HG03342 (cell line): ENCODE data around the gene MARCKS.
"Not testable (repeated sequence)": the region's sequence is repeated elsewhere in the genome, so short reads cannot be mapped to it uniquely, and the experiment has no call there.

Source experiments
- ATAC-seq: cut with Tn5 transposase; IDR thresholded peaks from one replicate; pipeline ENCODE4 v1.9.1; 2021; ENCODE audit warnings: mild to moderate bottlenecking, moderate library complexity; ENCODE audit not compliant: unreplicated experiment

The MARCKS gene

DNA sequence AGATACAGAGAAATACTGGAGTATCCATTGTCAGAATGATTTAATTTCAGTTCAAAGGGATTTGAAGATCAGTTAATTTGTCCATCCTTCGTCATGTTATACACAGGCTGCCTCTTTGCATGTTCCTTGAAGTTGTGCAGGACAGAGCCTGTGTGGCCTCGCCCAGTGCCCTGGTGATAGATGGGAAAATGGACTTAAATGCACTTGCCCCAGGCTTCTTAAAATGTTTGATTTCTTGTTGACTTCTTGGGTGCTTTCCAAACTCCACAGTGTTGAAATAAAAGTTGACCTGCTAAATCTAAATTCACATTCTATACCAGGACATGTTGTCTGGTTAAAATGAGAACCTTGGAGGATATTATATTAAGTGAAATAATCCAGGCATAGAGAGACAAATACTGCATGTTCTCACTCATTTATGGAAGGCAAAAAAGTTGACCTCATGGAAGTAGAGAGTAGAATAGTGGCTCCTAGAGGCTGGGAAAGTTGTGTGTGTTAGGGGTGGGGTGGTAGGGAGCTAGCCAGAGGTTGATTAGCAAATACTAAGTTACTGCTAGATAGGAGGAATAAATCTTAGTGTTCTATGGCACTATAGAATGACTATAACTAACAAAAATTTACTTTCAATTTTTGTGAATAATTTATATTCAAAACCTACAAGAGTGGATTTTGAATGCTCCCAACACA is 25.3 kb downstream of the MARCKS start:
- no peak for ATAC-seq

DNA sequence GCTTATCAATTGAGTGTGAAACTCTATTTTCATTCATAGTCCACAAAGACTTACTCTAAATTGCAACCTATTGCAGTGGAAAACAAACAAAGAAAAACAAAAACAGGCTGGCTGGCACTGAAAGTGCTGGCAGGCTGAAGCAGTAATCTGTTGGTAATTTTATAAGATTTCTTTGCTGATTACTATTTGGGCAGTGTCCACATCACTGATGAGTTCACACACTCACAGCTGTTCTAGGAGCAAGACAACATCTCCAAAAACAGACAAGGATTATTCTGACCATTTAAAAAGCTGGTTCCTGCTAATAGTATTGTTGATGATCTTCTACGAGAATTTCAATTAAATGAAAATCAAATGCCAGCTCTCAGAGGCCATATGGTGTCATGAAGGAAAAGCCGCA is 26.9 kb downstream of the MARCKS start:
- ATAC-seq = no peak

DNA sequence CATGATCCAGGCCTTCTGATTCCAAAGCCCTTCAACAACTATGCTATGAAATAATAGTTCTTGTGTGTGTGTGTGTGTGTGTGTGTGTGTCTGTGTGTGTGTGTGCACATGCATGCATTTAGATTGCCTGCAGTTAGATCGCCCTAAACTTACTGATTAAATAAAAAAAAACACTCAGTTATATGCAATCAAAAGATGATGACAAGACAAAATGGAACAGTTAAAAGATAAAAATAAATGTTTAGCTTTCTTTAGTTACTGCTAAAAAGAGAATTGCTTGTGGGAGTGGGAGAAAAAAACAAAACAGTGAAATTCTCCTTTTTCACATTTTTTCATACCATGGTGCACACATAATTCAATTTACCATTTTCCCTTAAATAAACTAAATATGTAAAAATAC is 29.4 kb downstream of the MARCKS start:
- no peak for ATAC-seq

- ATAC-seq = no peak
These were observed 31.3 kb downstream of the MARCKS start for GRCh38 chr6:113888493-113888892.

GRCh38 chr6:113888956-113889630 is 31.9 kb downstream of the MARCKS start:
- no peak for ATAC-seq

GRCh38 chr6:113893451-113893850 is 36.3 kb downstream of the MARCKS start:
- no peak for ATAC-seq

DNA sequence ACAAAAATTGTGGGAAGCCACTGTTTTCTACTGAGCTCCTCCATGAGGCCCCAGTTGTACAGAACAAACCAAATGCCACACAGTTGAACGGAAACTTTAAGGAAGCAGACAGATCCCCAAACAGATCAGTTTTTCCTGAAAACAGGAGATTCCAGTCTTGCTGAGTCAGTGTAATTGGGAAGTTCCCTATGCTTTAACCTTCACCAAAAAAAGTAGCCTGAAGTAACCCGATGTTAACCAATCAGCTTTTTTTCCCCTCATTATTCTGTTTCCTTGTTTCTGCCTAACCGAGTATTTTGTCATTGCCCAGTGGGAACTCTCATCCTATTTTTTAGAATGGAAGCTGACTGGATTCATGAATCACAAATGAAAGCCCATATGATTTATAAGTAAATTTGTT is 36.7 kb downstream of the MARCKS start:
- ATAC-seq = no peak

GRCh38 chr6:113894712-113895674 is 37.8 kb downstream of the MARCKS start:
- no peak for ATAC-seq

DNA sequence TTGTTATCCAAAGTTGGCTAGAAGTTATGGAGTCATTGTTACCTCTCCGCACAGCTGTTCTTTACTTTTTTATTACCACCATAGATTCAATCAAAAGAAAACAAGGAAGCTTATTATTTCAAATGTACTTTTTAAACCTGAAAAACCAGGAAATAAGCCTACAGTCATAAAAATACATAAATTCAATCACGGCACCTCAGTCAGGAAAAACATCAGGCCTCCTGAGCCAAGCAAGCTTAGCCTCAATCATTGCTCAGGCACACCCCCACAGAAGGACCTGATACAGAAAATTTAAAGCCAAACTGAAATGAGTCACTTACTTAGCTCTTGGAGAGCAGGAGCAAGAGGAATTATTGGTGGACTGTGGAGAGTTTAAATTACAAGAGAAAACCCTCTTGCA is 44.3 kb downstream of the MARCKS start:
- ATAC-seq = no peak

- no peak for ATAC-seq
These were observed 46.7 kb downstream of the MARCKS start for GRCh38 chr6:113903666-113904330.

GRCh38 chr6:113907102-113907815 is 50.1 kb downstream of the MARCKS start:
- ATAC-seq = no peak

DNA sequence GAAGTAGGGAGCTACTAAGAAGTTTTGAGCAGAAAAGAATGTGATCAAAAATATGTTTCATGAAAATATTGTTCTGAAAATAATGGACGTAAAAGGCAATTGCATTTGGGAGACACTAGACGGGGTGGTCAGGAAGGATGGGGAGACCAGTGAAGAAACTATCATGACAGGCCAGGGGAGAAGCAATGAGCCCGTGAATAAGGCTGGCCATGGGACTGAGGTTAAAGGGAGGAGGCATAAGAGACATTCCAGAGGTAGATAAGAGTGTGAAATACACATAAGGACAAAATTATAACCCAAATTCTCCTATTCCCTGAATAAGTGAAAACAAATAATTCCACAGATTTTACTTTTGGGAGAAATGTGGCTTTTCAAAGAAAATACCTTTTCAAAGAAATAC is 51.7 kb downstream of the MARCKS start:
- ATAC-seq = no peak

DNA sequence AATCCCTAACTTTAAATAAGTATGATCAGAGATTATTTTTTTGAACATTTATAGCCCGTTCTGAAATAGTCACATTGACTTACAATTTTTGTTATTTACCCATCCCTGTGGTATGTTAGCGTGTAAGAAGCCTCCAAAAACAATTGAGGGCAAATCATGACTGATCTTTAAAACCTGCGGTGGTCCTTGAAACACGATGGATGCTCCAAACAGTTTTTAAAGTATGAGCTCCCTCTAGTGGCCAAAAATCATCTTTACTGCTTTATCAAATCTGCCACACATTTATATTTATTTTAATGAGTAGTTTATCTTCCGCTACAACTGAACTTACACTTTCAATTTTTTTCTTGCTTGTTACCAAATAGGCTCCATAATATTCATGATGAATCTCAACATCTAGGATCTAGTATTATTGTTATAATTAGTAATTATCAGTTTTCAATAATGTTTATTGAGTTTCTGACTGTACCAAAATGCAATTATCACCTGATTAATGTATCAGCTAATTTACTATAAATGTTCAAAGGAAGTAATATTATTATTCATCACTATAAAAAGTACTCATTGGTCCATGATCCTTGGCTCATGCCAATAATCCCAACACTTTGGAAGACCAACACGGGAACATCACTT is 52.2 kb downstream of the MARCKS start:
- ATAC-seq = peak; percentile 86

DNA sequence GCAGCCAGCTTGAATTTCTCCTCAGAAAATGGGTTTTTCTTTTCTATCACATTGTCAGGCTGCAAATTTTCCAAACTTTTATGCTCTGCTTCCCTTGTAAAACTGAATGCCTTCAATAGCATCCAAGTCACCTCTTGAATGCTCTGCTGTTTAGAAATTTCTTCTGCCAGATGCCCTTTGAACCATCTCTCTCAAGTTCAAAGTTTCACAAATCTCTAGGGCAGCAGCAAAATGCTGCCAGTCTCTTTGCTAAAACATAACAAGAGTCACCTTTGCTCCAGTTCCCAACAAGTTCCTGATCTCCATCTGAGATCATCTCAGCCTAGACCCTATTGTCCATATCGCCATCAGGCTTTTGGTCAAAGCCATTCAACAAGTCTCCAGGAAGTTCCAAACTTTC is 53.1 kb downstream of the MARCKS start:
- not testable (repeated sequence) for ATAC-seq
